Activated CD8-positive, alpha-beta T cell treated with anti-CD3 and anti-CD28 coated beads, Interleukin-2, amount 10 ng/mL, durations not matched to agents 7 days and 5 days (primary cell): ENCODE measurements around the gene METRNL. TPM values are rescaled to one million over a fixed set of nuclear protein-coding genes. Genes with fewer than 3 reads are reported as not detected.
"Not testable (repeated sequence)": the region's sequence is repeated elsewhere in the genome, so short reads cannot be mapped to it uniquely, and the experiment has no call there.

ENCODE experiments used
- ATAC-seq: fragments of 150-1000 bp; cut with Tn5 transposase; one replicate; pipeline ENCODE4 v1.10.0; 2021; ENCODE audit warnings: moderate library complexity
- CTCF ChIA-PET: fragments of 350-600 bp; sonication (Branson Sonifier 250); formaldehyde crosslinking; loops from one replicate; lab custom pipeline; 2021; ENCODE audit warnings: antibody characterized with exemption; lab: Charles Lee
- POLR2A ChIA-PET: fragments of 350-600 bp; sonication (Branson Sonifier 250); formaldehyde crosslinking; loops from one replicate; lab custom pipeline; 2021; ENCODE audit warnings: antibody characterized with exemption; lab: Charles Lee
- DNase-seq: peaks from one replicate; pipeline ENCODE4 v3.0.0-alpha.2; 2020
- H3K27ac Mint-ChIP-seq: one replicate; pipeline ENCODE4 v1.8.0; 2021; ENCODE audit warnings: mild to moderate bottlenecking, mixed read lengths
- H3K27me3 Mint-ChIP-seq: one replicate; pipeline ENCODE4 v1.8.0; 2021; ENCODE audit warnings: low read depth, mixed read lengths
- H3K36me3 Mint-ChIP-seq: one replicate; pipeline ENCODE4 v1.8.0; 2021; ENCODE audit warnings: low read depth, mixed read lengths
- H3K4me1 Mint-ChIP-seq: one replicate; pipeline ENCODE4 v1.8.0; 2021; ENCODE audit warnings: low read depth, mixed read lengths
- H3K4me3 Mint-ChIP-seq: one replicate; pipeline ENCODE4 v1.8.0; 2021; ENCODE audit warnings: mild to moderate bottlenecking, mixed read lengths
- H3K9me3 Mint-ChIP-seq: one replicate; pipeline ENCODE4 v1.8.0; 2022; ENCODE audit warnings: mixed read lengths; ENCODE audit not compliant: insufficient read depth
- total RNA-seq, 2 experiments: library from RNA; stranded (reverse); gene quantifications; one replicate each; pipeline ENCODE4 v1.2.3, GENCODE V29; 2021

METRNL gene
- total RNA-seq, 2 experiments from 2014 or later = 3.0 to 4.8 TPM

DNA sequence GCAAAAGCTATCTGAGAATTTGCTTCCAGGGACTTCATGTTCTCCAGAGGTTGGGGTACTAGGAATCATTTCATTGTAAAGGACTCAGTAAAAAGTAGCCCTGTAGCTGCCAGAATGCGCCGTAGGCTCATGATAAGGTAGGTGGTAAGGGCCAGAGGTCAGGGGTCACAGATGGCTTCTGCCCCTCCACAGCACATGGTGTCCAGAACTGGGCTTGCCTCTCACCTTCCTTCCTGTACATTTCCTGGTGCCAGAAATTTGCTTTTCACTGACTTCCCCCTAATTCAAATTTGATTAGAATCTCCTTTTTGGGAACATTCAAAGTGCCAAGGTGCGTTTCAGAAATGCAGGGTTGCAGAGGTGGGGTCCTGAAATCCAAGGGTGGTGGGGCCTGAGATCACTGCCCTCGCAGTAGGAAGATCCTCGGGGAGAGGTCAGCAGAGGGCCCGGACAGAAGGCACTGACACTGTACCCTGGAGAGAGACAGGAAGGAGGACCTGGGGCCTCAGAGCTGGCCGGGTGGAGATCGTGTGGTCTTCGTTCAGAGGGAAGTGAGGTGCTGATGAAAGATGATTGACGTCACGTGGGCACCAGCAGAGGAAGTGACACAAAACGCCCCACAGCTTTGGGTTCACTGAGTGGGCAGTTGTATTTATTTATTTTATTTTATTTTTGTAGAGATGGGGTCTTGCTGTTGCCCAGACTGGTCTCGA is 25.5 kb upstream of the METRNL start:
- H3K4me1 Mint-ChIP-seq = peaks cover 42% of the 10 kb centered on the region
- DNase-seq = peak; percentile 81
- H3K27me3 Mint-ChIP-seq = no peaks in the 10 kb centered on the region
- H3K27ac Mint-ChIP-seq = peak overlapping the region; percentile 97
- H3K4me3 Mint-ChIP-seq = peak overlapping the region; percentile 57
- no peaks in the 10 kb centered on the region for H3K36me3 Mint-ChIP-seq
- CTCF ChIA-PET = interaction anchor here (0.9 kb wide), 1 partner anchor 10 kb away, joined by 3 read pairs; no protein-coding TSS in a partner anchor
- H3K9me3 Mint-ChIP-seq = no peaks in the 10 kb centered on the region
- POLR2A ChIA-PET = interaction anchor here (0.9 to 1.8 kb wide), 4 partner anchors 12 to 147 kb away, joined by 3 to 5 read pairs (median 4); partner anchors contain the start of gene METRNL
- ATAC-seq = no peak

DNA sequence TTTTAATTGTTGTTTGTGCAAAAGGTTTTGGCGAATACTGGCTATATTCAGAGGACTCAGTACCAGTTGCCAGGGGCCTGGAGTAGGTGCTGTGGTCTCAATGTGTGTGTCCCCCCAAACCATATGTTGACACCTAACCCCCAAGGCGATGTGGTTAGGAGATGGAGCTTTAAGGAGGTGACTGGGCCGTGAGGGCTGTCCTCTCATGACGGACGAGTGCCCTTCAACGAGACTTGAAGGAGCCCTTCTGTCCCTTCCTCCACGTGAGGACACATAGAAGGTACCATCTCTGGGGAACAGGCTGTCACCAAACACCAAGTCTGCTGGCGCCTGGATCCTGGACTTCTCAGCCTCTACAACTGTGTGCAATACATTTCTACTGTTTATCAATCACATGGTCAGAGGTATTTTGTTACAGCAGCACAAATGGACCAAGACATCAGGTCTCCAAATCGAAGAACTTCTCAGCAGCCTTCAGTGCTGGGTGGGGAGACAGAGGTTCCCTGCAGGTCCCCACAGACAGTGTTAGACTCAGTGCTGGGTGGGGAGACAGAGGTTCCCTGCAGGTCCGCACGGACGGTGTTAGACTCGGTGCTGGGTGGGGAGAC is 24.8 kb upstream of the METRNL start:
- Mint-ChIP-seq H3K4me1 (peaks cover 35% of the 10 kb centered on the region), H3K27me3 (no peaks in the 10 kb centered on the region), H3K4me3 (no peak overlapping the region), H3K27ac (peak overlapping the region; percentile 97), H3K36me3 (no peaks in the 10 kb centered on the region), H3K9me3 (no peaks in the 10 kb centered on the region)
- no peak for ATAC-seq
- CTCF ChIA-PET = interaction anchor here (0.9 kb wide), 1 partner anchor 11 kb away, joined by 3 read pairs; no protein-coding TSS in a partner anchor
- POLR2A ChIA-PET = interaction anchor here (0.9 to 1.8 kb wide), 4 partner anchors 11 to 146 kb away, joined by 3 to 5 read pairs (median 4); partner anchors contain the start of gene METRNL
- DNase-seq = peak; percentile 20

DNA sequence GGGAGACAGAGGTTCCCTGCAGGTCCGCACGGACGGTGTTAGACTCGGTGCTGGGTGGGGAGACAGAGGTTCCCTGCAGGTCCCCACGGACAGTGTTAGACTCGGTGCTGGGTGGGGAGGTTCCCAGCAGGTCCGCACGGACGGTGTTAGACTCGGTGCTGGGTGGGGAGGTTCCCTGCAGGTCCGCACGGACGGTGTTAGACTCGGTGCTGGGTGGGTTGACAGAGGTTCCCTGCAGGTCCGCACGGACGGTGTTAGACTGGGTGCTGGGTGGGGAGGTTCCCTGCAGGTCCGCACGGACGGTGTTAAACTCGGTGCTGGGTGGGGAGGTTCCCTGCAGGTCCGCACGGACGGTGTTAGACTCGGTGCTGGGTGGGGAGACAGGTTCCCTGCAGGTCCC is 24.2 kb upstream of the METRNL start:
- POLR2A ChIA-PET = interaction anchor here (1.2 to 1.8 kb wide), 2 partner anchors 69 to 145 kb away, joined by 3 to 5 read pairs; no protein-coding TSS in a partner anchor
- H3K4me3 Mint-ChIP-seq, ATAC-seq, H3K9me3 Mint-ChIP-seq, H3K27ac Mint-ChIP-seq, H3K27me3 Mint-ChIP-seq, CTCF ChIA-PET, H3K36me3 Mint-ChIP-seq: not testable (repeated sequence)
- H3K4me1 Mint-ChIP-seq = peaks cover 32% of the 10 kb centered on the region
- peak; percentile 17 for DNase-seq

DNA sequence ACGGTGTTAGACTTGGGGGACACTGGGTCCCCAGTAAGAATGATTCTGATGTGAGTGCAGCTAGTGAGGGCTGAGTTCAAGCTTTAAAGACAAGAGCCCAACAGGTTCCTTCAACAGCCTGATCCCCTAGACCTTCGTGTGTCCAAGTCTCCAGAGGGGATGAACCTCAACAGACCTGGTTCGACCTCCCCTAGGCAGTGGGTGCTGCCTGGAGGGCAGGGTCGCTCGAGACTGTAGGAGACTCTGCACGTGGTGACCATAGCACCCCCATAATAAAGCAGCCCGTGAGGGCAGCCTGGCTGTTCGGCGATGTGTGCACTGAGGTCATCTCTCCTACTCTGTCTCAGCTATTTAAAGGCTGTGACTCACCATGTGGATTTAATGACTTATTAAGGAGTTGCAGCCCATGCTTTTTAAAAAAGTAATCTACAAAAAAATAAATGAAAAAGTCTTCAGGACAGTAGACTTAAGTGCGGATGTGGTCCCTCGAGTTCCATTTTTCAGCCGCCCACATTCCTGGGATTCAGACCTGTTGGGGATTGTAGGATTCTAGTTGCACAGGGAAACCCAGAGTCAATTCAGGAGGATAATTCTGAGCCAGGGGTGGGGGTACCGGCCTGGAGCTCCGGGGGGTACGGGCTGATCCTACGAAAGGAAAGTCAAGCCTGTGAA is 23.4 kb upstream of the METRNL start:
- CTCF ChIA-PET = no interaction called here
- DNase-seq (peak; percentile 21), ATAC-seq (no peak)
- Mint-ChIP-seq H3K9me3 (no peaks in the 10 kb centered on the region), H3K27me3 (no peaks in the 10 kb centered on the region), H3K36me3 (no peaks in the 10 kb centered on the region), H3K4me1 (peaks cover 24% of the 10 kb centered on the region), H3K27ac (peak overlapping the region; percentile 57), H3K4me3 (no peak overlapping the region)
- POLR2A ChIA-PET = no interaction called here

DNA sequence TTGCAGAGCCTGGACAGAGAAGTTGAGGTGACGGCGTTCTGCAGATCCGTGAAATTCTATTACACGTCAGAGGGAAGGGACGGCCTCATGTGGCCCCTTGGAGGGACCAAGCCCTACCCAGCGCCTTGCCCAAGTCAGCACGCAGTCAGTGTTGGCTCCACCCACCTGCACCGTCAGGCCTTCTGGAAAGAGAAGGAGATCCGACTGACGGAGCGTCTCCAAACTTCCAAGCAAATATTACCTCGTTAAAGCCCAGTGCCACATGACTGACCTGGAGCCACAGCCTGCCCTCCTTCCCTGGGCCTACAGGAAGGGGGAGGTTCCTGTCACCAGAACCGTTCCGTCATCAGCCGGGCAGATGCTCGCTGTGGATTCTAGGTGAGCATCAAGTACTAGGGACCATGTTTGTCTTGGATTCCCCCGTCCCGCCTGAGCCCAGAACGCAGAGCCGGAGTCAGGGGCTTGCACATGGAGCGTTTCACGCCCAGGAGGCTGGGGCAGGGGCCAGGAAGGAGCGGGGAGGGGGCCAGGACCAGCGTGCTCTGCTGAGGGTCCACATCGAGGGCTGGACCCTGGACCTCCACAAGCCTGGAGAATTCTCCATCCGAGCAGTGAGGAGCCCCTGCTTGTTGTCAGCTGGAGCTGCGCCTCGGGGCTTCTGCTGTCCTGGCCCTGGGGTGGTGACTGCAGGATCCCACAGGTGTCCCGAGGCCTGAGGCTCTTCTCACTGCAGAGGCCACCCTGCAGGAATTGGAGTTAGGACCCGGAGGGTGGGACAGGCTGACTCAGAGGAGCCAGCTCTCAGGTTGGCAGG is 22.6 kb upstream of the METRNL start:
- no peak for ATAC-seq
- no peaks in the 10 kb centered on the region for H3K9me3 Mint-ChIP-seq
- ChIA-PET CTCF (no interaction called here), POLR2A (no interaction called here)
- DNase-seq = no peak
- no peak overlapping the region for H3K27ac Mint-ChIP-seq
- H3K4me3 Mint-ChIP-seq = no peak overlapping the region
- peaks cover 21% of the 10 kb centered on the region for H3K4me1 Mint-ChIP-seq
- no peaks in the 10 kb centered on the region for H3K36me3 Mint-ChIP-seq
- peaks cover 3% of the 10 kb centered on the region for H3K27me3 Mint-ChIP-seq

DNA sequence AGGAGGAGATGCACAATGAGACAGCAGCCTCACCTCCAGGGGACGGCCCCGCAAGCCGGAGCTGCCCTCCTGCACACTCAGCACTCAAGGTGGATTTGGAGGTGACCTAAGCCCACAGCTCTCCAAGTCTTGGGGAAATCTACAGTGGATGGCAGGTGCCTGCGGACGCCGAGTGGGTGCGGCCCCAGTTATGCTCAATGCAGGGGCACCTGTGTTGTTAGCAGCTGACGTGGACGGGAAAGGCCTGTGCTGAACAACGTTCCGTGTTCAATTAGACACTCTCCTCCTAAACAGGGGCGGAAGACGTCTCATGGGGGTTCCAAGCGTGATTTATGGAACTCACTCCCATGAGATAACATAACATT is 22.0 kb upstream of the METRNL start:
- ATAC-seq (no peak), DNase-seq (peak; percentile 20)
- CTCF ChIA-PET = no interaction called here
- no peak overlapping the region for H3K4me3 Mint-ChIP-seq
- POLR2A ChIA-PET = no interaction called here
- H3K9me3 Mint-ChIP-seq = no peaks in the 10 kb centered on the region
- no peaks in the 10 kb centered on the region for H3K36me3 Mint-ChIP-seq
- H3K27ac Mint-ChIP-seq = no peak overlapping the region
- H3K4me1 Mint-ChIP-seq = peaks cover 18% of the 10 kb centered on the region
- H3K27me3 Mint-ChIP-seq = peaks cover 3% of the 10 kb centered on the region

DNA sequence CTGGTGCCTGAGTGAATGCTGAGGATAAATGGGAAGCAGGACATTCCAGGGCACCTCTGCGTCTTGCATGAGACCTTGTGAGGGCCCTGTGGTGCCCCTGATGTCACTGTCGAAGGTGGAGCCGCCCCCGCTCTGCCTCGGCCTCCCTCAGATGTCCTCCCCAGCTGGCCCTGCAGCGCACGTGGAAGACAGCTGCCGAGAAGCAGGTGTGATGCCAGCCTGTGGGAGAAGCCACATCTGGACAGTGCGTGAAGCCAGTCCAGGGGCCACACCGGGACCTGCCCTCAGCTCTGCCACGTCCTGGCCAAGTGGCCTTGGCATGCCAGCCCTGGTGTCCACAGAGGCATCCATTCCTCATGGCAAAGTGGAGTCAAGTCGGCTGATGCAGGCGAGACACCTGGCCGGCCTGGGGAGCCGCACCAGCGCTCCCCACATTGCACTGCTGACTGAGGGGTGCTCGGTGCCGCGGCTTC is 21.6 kb upstream of the METRNL start:
- ChIA-PET CTCF (no interaction called here), POLR2A (no interaction called here)
- Mint-ChIP-seq H3K27me3 (peaks cover 3% of the 10 kb centered on the region), H3K9me3 (no peaks in the 10 kb centered on the region), H3K4me1 (peaks cover 18% of the 10 kb centered on the region), H3K27ac (no peak overlapping the region), H3K4me3 (no peak overlapping the region), H3K36me3 (no peaks in the 10 kb centered on the region)
- ATAC-seq (no peak), DNase-seq (peak; percentile 12)

DNA sequence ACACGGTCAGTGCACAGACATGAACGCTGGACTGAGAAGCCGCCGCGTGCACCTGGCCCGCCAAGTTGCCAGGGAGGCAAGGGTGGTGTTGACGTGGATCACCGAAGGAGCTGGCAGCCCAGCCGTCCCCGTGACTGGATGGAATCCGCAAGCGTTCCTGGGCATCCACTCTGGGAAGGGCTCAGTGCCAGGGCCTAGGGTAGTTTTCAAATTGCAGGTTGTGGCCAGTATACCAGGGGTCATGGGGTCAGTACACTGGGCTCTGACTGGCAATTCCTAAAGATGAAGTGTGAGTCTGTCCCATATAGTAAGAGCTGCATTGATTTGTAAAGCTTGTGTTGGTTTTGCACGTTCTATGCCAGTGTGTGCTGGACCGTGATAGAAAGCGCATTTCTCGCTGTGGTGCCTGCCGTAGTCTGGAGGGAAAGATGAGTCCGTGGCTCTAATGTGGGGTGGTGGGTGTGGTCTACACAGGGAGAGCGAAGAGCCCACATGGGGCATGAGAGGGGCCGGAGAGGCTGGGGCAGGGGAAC is 21.1 kb upstream of the METRNL start:
- no peaks in the 10 kb centered on the region for H3K9me3 Mint-ChIP-seq
- ATAC-seq (no peak), DNase-seq (peak; percentile 15)
- H3K36me3 Mint-ChIP-seq = no peaks in the 10 kb centered on the region
- H3K4me3 Mint-ChIP-seq = no peak overlapping the region
- H3K27me3 Mint-ChIP-seq = peaks cover 3% of the 10 kb centered on the region
- peaks cover 15% of the 10 kb centered on the region for H3K4me1 Mint-ChIP-seq
- H3K27ac Mint-ChIP-seq = no peak overlapping the region
- ChIA-PET POLR2A (interaction anchor here (0.5 kb wide), 1 partner anchor 605 kb away, joined by 4 read pairs; no protein-coding TSS in a partner anchor), CTCF (no interaction called here)

DNA sequence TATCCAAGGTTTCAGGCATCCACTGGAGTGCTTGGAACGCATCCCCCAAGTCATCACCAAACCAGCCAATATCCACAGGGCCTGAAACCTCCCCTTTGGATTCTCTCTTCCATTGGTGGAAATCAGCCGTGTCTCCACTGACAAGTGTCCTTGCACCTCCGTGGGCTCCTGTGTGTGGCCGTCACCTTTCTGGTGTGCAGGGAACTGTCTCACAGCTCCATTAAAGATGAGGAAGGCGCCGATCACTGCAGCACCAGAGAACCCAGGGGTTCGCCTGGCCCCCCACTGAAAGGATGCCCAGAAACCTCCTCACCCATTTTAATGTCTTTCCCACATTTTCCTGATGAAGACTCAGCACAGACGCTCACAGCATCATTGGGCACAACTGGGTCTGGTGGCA is 17.8 kb upstream of the METRNL start:
- peaks cover 3% of the 10 kb centered on the region for H3K27me3 Mint-ChIP-seq
- no peaks in the 10 kb centered on the region for H3K4me1 Mint-ChIP-seq
- no peaks in the 10 kb centered on the region for H3K9me3 Mint-ChIP-seq
- ChIA-PET CTCF (no interaction called here), POLR2A (no interaction called here)
- H3K4me3 Mint-ChIP-seq = no peak overlapping the region
- no peak overlapping the region for H3K27ac Mint-ChIP-seq
- no peak for DNase-seq
- no peak for ATAC-seq
- H3K36me3 Mint-ChIP-seq = no peaks in the 10 kb centered on the region

DNA sequence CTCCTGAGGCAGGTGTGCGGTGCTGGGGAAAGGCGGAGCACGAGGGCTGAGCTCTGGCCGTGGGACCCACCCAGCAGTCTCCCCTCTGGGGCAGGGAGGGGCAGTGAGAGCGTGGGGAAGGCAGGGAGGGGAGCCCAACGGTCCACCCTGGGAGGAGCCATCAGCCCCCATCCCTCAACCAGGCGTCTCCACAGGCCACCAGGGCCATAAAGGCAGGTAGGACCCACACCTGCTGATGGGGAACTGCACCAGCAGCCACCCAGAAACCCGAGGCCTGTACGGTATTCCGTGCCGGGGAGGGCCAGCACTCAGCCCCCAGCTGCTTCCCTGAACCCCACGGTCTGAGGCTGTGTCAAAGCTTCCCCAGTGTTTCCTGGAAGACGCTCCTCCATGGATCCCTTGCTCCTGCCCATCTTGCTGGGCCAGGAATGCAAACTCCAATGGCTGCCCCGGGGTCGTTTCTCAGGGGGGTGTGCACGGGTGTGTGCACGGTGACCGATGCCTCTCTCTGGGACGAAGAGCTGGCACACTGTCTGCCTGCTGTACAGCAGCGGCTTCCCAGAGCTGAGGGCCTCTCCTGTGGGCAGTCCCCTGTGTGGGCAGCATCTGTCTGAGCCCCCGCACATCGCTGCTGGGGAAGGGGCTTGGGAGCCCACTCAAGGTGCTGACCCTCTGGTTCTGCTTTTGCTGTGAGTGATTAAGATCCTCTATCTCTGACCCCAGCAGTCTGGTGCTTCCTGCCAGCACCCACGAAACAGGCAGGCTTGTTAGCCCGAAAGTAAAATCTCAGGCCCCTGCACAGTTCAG is 17.2 kb upstream of the METRNL start:
- H3K9me3 Mint-ChIP-seq = no peaks in the 10 kb centered on the region
- no peaks in the 10 kb centered on the region for H3K4me1 Mint-ChIP-seq
- H3K27ac Mint-ChIP-seq = no peak overlapping the region
- H3K27me3 Mint-ChIP-seq = peaks cover 3% of the 10 kb centered on the region
- no peak overlapping the region for H3K4me3 Mint-ChIP-seq
- no peaks in the 10 kb centered on the region for H3K36me3 Mint-ChIP-seq
- no peak for DNase-seq
- ATAC-seq = no peak
- ChIA-PET CTCF (no interaction called here), POLR2A (no interaction called here)
